GM10266 (cell line): ENCODE results near the gene RPP21.
A peak's percentile ranks its signal among the peaks of the same experiment; 100 is the strongest.

Source experiments
- DNase-seq: peaks from one replicate; pipeline ENCODE4 v3.0.0; 2012; ENCODE audit errors: extremely low spot score
- TF ChIP-seq, protein P1 (sequence below): IDR thresholded peaks from 2 replicates; pipeline ENCODE4 v1.5.1; 2012; ENCODE audit warnings: mild to moderate bottlenecking, low read depth; ENCODE audit not compliant: control insufficient read depth, insufficient read depth; ENCODE audit errors: missing control alignments

The RPP21 gene

DNA sequence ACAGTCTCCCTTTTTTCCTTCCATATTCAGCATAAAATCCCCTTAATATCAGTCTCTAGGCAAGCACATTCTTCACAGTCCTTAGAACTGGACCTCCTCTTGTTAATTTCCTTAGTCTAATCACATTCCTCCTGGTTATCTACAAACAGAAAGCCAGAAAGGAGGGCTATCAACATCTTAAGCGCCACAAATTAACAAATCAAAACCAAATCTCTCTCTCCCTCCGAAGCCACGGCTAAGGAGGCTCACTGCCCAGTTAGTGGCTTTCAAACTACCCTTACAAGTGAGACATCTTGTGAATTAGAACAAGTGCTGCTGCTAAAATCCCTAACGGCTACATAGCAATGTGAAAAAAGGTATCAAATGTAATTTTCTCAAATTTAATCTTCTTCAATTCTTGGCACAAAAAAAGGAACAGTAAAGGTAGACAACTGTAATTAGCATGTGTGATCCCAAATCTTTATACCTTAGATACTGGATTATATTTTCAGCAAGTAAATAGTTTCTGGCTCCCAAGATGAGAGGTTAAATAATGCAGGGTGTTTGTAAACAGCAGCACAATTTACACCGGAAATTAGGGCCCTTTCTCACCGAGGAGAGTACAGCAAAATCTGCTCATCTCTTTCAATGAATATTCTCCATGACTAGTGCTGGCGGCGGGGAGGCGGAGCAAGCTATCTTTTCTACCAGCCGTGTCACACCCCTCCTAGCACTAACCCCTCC lies 19.6 kb upstream of the RPP21 start:
- DNase-seq: peak; percentile 86
- TF ChIP-seq, protein P1, sequence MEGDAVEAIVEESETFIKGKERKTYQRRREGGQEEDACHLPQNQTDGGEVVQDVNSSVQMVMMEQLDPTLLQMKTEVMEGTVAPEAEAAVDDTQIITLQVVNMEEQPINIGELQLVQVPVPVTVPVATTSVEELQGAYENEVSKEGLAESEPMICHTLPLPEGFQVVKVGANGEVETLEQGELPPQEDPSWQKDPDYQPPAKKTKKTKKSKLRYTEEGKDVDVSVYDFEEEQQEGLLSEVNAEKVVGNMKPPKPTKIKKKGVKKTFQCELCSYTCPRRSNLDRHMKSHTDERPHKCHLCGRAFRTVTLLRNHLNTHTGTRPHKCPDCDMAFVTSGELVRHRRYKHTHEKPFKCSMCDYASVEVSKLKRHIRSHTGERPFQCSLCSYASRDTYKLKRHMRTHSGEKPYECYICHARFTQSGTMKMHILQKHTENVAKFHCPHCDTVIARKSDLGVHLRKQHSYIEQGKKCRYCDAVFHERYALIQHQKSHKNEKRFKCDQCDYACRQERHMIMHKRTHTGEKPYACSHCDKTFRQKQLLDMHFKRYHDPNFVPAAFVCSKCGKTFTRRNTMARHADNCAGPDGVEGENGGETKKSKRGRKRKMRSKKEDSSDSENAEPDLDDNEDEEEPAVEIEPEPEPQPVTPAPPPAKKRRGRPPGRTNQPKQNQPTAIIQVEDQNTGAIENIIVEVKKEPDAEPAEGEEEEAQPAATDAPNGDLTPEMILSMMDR: no peak

DNA sequence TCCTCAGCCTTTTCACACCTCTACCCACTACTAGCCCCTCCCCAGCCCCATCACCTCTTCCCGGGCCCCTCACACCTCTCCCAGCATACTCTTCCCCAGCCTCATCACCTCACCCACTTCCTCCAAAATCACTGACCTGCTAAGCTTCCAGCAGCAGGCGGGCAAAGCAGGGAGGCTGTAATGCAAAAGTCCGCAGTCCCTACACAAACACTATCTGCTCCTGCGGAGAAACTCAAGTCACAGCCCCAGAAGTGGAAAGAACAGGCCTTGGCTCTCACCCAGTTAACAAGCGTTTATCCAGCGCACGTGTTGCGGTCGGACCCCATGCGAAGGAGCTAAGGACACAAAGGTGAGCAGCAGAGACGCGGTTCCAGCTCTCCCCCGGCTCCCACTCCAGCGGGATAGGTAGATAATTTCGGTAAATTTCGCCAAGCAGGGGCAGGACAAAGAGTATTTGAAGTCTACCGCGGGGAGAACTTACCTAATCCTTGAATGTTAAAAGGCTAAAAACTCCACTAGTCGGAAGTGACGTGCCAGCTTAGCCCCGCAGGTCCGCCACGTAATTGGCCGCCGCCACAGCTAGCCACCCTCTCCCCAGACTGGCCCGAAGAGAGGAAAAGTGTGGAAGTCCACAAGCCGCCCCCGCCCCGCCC lies 19.0 kb upstream of the RPP21 start:
- peak; percentile 81 for DNase-seq
- TF ChIP-seq, protein P1: no peak

DNA sequence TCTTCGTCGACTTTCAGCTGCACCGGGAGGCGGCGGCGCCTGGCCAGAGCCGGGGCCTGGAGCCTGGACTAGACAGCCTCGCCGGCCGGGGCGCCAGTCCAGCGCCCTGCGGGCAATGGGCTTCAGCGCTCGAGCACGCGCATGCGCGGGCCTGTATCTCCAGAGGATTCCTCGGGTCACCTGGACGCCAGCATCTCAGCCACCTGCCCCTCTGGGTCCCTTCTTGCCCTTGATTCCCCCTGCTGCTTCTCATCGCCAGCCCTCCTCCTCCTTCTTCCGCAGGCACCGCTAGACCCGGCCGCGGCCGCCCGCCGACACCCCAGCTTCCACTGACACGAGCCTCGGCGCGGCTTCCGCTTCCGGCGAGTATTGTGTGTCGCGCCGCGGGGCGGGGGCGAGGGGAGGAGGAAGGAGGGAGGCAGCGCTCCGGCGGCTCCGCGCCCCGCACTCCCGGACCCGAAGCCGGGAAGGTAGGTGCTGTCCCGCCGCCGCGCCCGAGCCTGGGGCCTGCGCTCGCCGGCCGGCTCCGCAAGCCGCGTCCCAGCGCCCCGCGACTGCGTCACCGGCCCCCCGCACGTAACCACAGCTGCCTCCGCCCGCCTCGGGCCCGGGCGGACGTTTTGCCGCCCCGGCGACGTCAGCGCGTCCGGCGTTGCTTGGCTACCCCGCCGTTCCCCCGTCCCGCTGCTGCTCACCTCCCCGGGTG lies 18.3 kb upstream of the RPP21 start, which contains the start of gene TRIM39:
Gene TRIM39 (plus strand): TSS at position 402 of the 706 bp plus-strand sequence. CDS start 2,391 bp downstream, outside the sequence.
- TF ChIP-seq, protein P1: no peak
- peak; percentile 88 for DNase-seq

DNA sequence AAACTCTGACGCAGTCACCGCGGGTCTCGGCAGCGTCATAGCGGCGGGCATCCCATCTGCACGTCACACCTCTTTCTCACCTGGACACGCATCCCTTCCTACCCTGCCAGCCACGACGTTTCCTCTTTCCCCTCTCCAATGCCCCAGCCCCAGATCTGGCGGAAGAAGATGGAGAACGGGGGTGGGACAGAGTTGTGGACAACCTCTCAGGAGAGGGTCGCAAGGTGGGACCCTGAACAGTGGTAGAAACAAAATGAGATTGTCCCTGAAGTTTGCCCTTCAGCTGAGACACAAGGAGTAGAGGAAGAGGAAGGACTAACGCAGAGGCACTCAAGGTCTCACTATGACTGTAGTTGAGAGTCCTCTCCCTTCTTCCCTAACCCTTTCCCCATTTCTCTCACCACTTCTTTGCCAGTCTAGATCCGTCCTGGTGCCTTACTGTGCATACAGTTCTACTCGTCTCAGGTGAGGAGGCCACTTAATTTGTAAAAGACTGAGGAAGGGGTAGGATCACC lies 17.7 kb upstream of the RPP21 start:
- DNase-seq: no peak
- TF ChIP-seq, protein P1: no peak

DNA sequence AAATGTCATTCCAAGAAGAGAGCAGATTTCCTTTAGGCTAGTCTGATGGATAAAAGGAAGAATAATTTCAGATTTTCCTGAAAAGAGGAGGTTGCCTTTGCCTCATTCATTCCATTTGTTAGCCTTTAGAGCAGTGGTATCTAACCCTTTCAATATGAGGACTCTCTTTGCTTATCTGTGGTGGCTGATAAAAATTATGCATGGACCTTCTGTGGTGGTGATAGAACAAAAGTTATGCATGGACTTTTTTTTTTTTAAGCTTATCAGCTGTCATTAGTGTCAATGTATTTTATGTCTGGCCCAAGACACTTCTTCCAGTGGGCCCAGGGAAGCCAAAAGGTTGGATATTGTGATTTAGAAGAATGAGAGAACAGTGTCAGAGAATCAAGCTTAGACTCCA lies 16.6 kb upstream of the RPP21 start:
- TF ChIP-seq, protein P1: no peak
- DNase-seq: no peak

DNA sequence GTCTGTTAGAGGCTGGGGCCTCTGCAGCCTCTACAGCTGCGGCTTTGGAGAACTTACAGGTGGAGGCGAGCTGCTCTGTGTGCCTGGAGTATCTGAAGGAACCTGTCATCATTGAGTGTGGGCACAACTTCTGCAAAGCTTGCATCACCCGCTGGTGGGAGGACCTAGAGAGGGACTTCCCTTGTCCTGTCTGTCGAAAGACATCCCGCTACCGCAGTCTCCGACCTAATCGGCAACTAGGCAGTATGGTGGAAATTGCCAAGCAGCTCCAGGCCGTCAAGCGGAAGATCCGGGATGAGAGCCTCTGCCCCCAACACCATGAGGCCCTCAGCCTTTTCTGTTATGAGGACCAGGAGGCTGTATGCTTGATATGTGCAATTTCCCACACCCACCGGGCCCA lies 15.6 kb upstream of the RPP21 start:
- no peak for DNase-seq
- TF ChIP-seq, protein P1: no peak
